HG02798 (cell line): Measurements from ENCODE around the gene HGFAC.

Source experiments
- ATAC-seq: cut with Tn5 transposase; IDR thresholded peaks from one replicate; pipeline ENCODE4 v1.9.1; 2021; ENCODE audit warnings: mild to moderate bottlenecking; ENCODE audit not compliant: unreplicated experiment, poor library complexity

HGFAC gene

DNA sequence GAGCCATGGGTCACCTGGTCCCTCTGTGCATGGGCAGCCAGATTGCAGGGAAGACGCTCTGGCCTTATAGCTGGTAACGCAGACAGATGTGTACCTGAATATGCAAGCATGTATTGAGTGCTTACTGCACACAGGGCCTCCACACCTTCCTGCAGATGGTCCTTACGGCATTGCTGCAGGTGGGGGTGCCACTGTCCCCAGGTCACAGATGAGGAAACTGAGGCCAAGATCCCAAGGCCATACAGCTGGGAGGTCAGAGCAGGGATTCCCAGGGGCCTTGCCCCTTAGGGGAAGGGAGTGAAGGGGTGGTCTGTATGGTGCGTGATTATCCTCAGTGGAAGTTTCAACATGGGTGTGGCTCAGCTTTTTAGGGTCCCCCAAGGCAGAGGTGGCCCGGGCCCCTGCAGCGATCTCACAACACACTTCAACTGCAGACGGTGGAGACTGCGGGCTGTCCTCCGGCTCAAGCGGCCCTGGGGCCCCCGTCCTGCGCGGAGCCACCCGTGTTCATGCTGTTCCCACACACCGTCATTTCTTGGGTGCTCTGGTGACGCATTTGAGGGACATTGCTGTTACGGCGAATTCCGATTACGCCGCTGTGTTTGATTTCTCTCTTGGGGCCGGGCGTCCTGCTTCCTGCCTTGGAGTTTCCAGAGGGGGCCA, 29.5 kb downstream of the HGFAC start:
- no peak for ATAC-seq

GRCh38 chr4:3471886-3472285, 30.1 kb downstream of the HGFAC start:
- no peak for ATAC-seq

DNA sequence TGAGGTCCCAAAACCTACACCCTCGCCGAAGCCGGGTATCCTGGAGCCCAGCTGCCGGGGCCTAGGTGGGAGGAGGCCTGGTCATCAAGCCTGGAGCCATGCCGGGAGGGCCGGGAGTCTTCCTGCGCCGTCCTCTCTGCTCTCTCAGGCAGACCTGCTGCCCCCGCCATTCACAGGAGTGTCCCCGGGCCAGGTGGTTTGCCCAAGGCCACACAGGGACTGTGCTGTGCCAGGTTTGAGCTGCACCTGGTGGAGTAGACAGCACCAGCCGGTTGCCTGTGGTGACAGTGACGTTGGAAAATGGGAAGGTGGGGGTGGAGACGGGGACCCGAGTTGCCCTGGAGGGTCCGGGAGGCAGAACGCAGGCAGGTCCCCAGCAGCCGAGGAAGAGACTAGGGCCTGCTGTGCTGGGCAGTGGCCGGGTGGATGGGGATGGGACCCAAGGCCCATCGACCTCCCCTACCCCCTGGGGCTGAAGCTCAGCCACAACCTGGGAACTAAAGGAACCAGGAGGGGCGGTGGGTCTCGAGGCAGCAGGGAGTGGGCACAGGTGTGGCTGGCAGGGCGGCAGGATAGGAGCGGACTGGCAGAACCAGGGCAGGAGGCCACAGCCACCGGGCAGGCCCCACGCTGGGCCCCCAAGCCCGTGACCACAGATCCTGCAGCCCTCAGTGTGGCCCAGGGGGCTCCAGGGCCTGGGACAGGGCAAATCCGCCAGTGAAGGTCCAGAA, 30.8 kb downstream of the HGFAC start:
- ATAC-seq, result no peak

- no peak for ATAC-seq
Observed at GRCh38 chr4:3473181-3473950, 31.6 kb downstream of the HGFAC start.

- ATAC-seq, result no peak
Observed at GRCh38 chr4:3473996-3474765, 32.4 kb downstream of the HGFAC start.

GRCh38 chr4:3475041-3475712, 33.4 kb downstream of the HGFAC start:
- ATAC-seq, result no peak

DNA sequence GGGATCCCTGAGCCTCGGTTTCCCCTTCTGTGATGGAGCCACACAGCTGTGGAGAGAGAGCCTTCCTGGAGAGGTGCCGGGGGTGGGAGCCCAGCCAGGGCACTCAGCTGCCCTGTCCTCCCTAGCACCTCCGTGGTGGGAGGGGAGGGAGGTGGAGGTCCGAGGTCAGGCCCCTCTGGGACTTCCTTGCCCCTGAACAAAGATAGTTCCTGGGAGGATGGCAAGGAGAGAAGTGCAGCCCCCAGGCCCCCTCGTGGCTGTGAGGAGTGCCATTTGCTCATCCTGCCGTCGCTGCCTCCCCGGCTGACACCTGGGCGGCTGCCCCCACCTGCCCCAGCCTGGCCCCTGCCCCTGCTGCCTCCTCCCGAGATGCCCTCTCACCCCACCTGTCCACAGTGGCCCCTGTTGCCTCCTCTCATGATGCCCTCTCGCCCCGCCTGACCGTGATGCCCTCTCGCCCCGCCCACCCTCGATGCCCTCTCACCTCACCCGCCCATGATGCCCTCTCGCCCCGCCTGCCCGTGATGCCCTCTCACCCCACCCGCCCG, 34.0 kb downstream of the HGFAC start:
- no peak for ATAC-seq

- ATAC-seq, result no peak
Observed at GRCh38 chr4:3476341-3476747, 34.6 kb downstream of the HGFAC start.

GRCh38 chr4:3476936-3477749, 35.4 kb downstream of the HGFAC start:
- ATAC-seq, result no peak

DNA sequence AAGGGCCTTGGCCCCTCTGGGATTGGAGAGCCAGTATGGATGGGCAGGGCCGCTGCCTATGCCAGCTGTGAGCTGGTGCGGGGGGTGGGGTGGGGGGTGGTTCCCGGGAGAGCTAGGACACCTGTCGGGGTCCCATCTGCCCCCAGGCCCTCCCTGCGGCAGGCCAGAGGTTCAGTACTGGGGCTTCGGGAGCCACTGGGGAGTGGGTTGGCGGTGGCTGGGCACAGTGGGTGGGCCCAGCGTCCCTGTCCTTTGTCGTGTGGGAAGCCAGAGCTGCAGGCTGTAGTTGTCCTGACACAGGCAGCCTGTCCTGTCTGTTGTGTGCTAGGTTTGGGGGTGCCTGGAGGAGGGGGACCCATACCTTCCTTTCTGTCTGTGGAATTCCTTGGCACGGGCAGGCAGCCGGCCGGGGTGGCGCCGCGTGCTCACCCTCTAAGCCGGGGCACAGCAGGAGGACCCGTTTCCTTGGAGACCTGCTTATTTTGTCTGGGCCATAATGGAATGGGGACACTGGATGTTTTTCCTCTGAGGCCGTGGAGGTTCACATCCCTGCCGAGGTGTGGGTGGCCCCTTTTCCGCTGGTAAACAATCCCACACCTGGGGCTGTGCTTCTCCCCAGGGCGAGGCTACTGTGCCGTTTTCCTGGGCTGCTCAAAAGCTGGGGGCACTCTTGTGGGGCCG, 36.1 kb downstream of the HGFAC start:
- no peak for ATAC-seq

DNA sequence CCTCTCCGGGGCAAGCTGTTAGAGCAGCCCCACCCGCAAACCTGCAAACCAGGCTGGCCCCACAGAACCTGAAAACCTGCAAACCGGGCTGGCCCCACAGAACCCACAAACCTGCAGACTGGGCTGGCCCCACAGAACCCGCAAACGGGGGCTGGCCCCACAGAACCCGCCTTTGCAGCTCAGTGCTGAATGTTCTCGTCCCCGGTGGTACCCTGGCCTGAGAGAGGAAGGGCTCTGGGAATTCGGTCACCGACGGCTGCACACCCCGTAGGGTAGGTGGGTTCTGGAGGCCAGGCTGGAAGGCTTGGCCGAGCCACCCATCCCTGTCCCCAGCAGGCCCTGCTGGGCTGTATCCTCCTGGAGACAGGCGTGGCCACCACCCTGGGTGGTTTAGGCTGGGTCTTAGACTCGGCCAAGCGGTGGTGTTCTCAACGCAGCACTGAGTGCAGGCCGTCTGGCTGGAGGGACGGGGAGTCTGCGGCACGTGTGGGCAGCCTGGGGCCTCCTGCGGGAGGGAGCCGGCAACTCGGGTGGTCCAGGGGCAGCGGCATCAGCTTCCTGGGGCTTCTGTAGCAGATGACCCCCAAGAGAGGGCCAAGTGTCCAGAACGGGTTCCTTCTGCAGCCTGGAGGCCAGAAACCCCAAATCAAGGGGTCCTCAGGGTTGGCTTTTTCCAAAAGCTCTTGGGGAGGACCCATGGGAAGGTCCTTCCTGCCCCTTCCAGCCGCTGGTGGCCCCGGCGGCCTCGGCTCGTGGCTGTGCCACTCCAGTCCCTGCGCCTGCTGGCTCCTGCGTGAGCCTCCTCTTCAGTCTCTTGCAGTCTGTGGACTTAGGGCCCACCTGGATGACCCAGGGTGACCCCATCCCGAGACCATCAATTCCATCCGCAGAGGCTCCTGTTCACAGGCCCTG, 36.9 kb downstream of the HGFAC start:
- no peak for ATAC-seq

DNA sequence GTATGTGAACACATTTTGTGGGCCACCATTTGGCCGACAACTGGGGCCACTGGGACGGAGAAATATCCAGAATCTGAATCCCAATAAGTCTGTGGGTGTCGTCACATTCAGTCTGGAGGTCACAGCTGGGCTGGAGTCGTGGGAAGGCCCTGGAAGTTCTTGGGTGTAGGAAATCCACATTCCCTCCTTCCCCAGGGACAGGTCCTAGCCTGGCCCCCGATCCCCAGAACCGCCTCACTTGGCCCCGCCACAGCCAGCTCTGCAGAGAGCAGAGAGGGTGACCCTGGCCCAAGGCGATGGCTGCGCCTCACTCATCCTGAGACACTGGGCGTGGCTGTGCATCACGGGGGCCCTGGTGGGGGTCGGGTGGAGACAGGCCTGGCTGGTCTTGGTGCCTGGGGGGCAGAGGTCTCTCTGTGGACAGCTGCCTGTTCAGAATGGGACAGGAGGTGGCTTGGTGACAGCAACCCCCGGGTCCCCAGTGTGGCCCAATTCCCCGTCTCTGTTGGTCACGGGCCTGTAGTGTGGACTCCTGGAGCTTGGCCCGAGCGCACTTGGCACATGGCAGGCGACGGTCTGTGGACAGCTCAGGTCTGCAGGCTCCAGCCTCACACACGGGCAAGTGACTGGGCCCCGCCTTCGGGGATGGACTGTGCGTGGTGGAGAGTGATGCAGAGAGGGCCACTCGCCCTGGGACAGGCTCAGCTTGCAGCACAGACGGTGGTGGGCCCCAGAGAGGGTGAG, 37.8 kb downstream of the HGFAC start:
- ATAC-seq, result no peak

DNA sequence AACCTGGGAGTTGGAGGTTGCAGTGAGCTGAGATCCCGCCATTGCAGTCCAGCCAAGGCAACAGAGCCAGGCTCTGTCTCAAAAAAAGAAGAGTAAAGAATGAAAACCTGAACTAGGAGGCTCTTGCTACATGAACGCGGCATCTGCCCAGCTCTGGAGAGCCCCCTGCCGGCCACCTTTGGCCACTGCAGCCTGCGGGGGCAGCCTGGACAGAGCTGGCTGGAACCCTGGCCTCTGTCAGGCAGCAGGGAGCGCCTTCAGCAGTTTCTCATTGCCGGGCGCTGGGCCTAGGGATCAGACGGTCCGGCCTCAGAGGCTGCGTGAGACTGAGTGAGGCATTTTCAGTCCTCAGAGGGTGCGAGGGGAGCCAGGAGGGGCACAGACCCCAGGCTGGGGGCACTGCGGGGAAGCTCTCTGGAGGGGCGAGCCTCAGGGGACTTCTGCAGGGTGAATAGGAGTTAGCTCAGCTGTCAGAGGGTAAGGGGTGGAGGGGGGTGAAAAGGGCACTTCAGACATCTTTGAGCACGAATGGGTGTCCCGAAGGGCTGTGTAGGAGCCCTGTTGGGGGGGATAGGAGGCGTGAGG, 38.9 kb downstream of the HGFAC start:
- ATAC-seq, result peak; percentile 55

DNA sequence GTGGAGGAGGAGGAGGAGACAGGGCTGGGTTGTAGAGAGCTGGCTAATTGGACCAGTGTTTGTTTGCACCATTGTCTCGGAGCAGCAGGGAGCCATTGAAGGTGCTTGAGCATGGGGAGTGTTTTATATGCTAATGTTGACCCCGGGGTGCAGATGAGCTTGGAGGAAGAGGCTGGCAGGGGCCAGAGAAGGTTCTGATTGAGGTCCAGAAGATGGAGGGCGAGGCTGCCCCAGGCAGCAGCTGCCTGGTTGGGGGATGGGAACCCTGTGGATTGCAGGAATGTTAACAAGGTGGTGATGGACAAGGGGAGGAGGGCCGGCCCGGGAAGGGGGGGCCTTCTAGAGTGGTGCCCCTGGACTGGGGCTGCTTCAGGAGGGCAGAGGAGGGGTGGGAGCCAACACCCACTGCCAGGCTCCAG, 39.4 kb downstream of the HGFAC start:
- ATAC-seq, result no peak

GRCh38 chr4:3481783-3482393, 40.1 kb downstream of the HGFAC start:
- ATAC-seq, result no peak

DNA sequence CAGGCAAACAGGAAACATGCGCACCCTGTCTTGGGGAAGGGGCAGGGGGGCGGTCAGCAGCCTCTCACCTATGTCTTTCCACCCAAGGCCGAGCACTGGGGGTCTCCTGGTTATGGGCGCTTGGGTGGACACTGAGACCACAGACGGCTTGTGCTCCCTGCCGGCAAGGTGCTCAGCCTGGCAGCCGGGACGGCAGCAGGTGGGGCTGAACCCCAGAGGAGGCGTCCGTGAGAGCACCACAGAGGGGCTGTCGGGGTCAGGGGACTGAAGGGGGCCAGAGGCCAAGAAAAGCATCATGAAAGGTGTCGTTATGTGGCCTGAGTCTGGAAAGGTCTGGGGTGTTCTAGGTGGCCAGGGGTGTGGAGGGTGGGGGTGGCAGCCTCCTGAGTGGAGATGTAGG, 40.9 kb downstream of the HGFAC start:
- ATAC-seq, result no peak
